Astrocyte (in vitro differentiated cells and primary cell): ENCODE measurements around the gene SLC35A3.

Experiments used
- EZH2 ChIP-seq: IDR thresholded peaks from 2 replicates; pipeline ENCODE4 v1.6.1; 2012; ENCODE audit warnings: mild to moderate bottlenecking, low read length, inconsistent platforms; ENCODE audit not compliant: insufficient read depth
- TF ChIP-seq, protein P1 (sequence below): IDR thresholded peaks from 2 replicates; pipeline ENCODE4 v1.5.1; 2011; ENCODE audit warnings: low read depth, mild to moderate bottlenecking, inconsistent platforms, low read length, moderate library complexity; ENCODE audit not compliant: insufficient read depth

DNA sequence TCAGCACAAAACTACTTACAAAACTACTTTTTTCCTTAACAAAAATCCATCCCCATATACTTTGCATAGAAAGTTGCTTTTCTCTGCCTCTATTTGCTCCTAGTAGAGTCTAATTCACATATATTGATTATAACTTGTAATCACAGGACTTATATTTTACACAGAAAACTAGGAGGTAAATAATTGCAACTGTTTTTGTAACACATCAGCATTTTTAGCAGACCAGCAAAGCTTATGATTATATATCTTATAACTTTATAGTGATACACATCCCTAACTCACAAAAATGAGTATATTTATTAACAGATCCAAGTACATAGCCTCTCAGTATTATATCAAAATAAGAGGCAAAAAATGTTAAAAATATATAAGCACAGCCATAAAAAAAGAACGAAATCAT lies 17.3 kb upstream of the SLC35A3 start:
- TF ChIP-seq, protein P1, sequence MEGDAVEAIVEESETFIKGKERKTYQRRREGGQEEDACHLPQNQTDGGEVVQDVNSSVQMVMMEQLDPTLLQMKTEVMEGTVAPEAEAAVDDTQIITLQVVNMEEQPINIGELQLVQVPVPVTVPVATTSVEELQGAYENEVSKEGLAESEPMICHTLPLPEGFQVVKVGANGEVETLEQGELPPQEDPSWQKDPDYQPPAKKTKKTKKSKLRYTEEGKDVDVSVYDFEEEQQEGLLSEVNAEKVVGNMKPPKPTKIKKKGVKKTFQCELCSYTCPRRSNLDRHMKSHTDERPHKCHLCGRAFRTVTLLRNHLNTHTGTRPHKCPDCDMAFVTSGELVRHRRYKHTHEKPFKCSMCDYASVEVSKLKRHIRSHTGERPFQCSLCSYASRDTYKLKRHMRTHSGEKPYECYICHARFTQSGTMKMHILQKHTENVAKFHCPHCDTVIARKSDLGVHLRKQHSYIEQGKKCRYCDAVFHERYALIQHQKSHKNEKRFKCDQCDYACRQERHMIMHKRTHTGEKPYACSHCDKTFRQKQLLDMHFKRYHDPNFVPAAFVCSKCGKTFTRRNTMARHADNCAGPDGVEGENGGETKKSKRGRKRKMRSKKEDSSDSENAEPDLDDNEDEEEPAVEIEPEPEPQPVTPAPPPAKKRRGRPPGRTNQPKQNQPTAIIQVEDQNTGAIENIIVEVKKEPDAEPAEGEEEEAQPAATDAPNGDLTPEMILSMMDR = no peak
- TF ChIP-seq EZH2 = no peak
